Muscle of leg (tissue), 11 donors: ENCODE measurements around the gene CDH4. TPM values are rescaled to one million over a fixed set of nuclear protein-coding genes. Genes with fewer than 3 reads are reported as not detected.

Experiments used
- DNase-seq: peaks from one replicate; pipeline ENCODE4 v3.0.0; 2013
- H3K27ac ChIP-seq: one replicate; pipeline ENCODE4 v1.5.1; 2013; ENCODE audit warnings: mild to moderate bottlenecking, low read length, control low read depth
- H3K27me3 ChIP-seq: one replicate; pipeline ENCODE4 v1.6.1; 2013; ENCODE audit warnings: low read length; ENCODE audit not compliant: control insufficient read depth, insufficient read depth
- H3K36me3 ChIP-seq: one replicate; pipeline ENCODE4 v1.6.1; 2013; ENCODE audit warnings: low read length; ENCODE audit not compliant: control insufficient read depth, insufficient read depth
- H3K4me1 ChIP-seq: one replicate; pipeline ENCODE4 v1.6.1; 2013; ENCODE audit warnings: low read length; ENCODE audit not compliant: control insufficient read depth, insufficient read depth
- H3K4me3 ChIP-seq: one replicate; pipeline ENCODE4 v1.5.1; 2013; ENCODE audit warnings: low read length, control low read depth
- H3K9me3 ChIP-seq: replicated peaks from 2 replicates; pipeline ENCODE4 v1.6.1; 2013; ENCODE audit warnings: low read depth, low read length; ENCODE audit not compliant: control insufficient read depth
- WGBS: methylation state at CpG from one replicate; pipeline ENCODE4 v1.1.5; 2013; ENCODE audit warnings: missing lambda C conversion rate; ENCODE audit not compliant: insufficient coverage; 5-methylcytosine and 5-hydroxymethylcytosine counted together
- polyA plus RNA-seq, 8 donors: library from polyadenylated mRNA; unstranded; fragments of 120-200 nt; gene quantifications; one replicate each; pipeline versions ENCODE4 v1.2.1 to v1.2.3, GENCODE V29; 2013; ENCODE audit warnings: inconsistent platforms in 1 of 8, low replicate concordance in 1 of 8; ENCODE audit not compliant: insufficient read length in 8 of 8, insufficient read depth in 1 of 8
- total RNA-seq: library from RNA; stranded (reverse); fragments of 120-200 nt; gene quantifications from one replicate; pipeline ENCODE4 v1.2.4, GENCODE V29; 2013

Gene CDH4
- total and polyA plus RNA-seq, 9 donors: 0.66 to 1.4 (median 1.2) TPM

DNA sequence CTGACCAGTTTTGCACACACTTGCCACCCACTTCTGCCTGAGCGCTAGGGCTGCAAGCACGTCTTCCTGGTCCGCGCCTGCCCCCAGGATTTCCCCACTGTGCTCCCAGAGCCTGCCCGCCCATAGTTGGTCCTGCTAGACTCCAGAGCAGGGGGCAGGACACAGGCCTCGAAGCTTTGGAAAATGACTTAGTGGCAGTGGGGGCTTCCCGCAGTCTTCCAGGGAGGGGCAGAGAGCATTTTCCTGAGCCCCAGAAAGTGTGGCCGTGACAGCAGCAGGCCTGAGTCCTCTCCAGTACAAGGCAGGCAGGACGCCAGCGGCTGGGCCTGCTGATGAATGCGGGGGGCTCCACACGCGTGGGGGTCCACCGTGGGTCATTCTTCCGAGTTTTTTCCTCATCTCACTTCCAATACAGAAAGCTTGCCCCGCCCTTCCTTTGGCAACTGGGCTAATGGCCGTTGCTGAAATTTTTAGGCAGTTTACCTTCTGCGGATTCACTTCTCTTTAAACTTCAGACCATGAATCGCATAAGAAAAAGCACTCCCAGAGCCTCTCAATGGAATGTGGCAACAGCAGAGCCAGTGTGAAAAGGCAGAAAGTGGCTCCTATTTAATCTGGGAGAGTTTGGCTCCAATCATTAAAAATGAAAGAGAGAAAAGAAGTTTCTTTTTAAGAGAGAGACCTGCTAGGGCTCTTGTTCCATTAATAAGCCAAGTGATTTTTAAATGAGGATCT lies 383.8 kb downstream of the CDH4 start:
- H3K4me1 ChIP-seq: peaks cover under 1% of the 10 kb centered on the region
- no peaks in the 10 kb centered on the region for H3K36me3 ChIP-seq
- no peaks in the 10 kb centered on the region for H3K9me3 ChIP-seq
- WGBS: 65% methylated on average over 18 of the region's 19 CpGs
- H3K27ac ChIP-seq: no peak overlapping the region
- peaks cover 23% of the 10 kb centered on the region for H3K27me3 ChIP-seq
- no peak for DNase-seq
- H3K4me3 ChIP-seq: no peak overlapping the region

DNA sequence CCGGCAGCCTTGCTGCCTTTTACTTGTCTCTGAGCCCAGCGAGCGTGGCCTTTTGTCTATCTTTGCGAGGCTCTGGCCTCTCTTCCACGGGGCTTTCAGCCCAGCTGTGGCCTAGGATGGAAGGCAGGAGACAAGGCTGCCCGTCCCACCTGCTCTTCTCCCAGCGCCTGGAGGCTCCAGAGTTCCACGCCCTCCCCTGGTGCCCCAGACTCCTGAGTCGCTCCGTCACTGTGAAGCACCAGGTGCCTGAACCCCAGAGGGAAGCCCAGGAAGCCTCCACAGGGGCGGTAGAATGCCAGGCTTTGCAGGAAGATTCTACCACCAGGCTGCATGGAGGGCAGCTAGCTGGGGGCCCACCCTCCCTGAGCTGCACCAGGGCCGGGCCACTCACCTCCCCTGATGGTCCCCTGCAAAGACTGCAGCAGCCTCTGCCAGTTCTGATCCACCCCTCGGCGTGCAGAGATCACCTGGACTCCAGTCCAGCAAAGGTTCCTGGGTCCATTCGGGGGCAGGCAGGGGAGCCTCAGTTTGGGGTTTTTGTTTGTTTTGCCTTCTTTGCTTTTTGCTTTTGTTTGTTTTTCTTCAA lies 384.6 kb downstream of the CDH4 start:
- WGBS: 57% methylated on average over 14 of the region's 15 CpGs
- H3K4me3 ChIP-seq: no peak overlapping the region
- no peak for DNase-seq
- no peaks in the 10 kb centered on the region for H3K4me1 ChIP-seq
- H3K27me3 ChIP-seq: peaks cover 21% of the 10 kb centered on the region
- no peaks in the 10 kb centered on the region for H3K9me3 ChIP-seq
- H3K27ac ChIP-seq: no peak overlapping the region
- H3K36me3 ChIP-seq: no peaks in the 10 kb centered on the region

DNA sequence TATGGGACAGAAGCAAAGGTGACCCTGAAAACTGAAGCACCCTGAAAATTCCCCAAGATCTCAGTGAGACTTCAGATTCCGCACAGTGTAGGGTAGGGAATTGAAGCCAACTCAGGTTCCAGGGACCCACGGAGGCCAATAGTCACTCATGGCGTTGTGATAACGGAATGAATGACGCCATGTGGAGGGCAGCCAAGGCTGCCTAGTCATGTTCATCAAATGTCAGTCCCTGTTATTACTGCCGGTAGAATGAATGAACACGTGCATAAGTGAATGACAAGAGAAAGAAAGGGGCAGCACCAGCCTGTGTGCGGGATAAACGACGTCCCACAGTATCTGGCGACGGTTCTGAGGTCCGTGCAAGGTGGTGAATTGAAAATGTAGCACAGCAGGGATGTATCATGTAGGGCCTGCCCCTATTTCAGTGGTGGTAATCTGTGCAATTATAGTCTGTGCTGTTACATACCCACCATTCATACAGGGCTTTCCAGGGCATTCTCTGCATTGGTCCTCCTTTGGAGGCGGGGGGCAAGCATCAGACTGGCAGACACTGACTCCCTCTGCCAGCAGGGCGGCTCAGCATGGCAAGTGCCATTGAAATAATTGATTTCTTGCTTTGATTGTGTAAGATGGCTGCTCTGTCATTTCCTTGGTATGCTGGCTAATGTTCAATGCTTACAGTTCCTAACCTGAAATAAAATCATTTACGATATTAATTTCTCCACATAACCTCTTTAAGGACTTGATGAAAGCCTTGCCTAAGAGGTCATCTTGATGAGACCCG lies 386.9 kb downstream of the CDH4 start:
- 85% methylated on average over 11 of the region's 17 CpGs for WGBS
- H3K4me1 ChIP-seq: peaks cover 9% of the 10 kb centered on the region
- no peaks in the 10 kb centered on the region for H3K9me3 ChIP-seq
- no peak for DNase-seq
- no peak overlapping the region for H3K4me3 ChIP-seq
- H3K36me3 ChIP-seq: no peaks in the 10 kb centered on the region
- peaks cover 14% of the 10 kb centered on the region for H3K27me3 ChIP-seq
- no peak overlapping the region for H3K27ac ChIP-seq

DNA sequence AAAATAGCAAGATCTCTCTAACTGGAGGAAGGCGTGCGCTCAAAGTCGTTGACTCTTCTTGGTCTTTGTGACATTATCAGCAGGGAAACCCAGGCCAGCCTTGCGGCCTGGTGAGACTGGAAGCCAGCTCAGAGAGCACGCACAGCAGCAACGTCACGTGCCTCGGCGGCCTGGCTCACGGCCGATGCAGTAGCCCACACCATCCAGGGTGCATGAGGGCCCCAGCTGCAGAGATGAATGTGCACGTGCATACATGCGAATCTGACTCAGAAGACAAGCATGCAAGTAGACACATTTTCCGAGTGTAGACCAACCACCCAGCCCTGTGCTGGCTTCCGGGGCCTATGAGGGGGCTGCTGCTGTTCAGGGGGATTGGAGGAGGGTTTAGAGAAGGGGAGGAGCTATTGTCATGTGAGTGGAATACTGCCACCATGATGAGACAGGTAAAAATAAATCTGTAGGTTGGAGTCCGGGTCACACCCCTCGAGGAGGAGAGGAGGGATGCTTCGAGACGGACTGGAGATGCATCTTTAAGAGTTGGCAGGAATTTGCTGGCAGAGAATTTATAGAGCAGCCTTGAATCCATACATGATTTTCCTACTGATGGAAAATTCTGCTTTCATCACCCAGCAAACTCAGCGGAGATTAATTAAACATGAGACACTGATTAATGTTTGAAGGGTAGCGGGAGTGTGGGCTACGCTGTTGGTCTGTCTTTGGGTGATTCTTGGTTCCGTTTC lies 388.2 kb downstream of the CDH4 start:
- Histone ChIP-seq H3K27ac (no peak overlapping the region), H3K4me1 (peaks cover 21% of the 10 kb centered on the region), H3K27me3 (peaks cover 12% of the 10 kb centered on the region), H3K4me3 (no peak overlapping the region), H3K36me3 (no peaks in the 10 kb centered on the region), H3K9me3 (no peaks in the 10 kb centered on the region)
- 78% methylated on average over 22 of the region's 23 CpGs for WGBS
- DNase-seq: no peak

DNA sequence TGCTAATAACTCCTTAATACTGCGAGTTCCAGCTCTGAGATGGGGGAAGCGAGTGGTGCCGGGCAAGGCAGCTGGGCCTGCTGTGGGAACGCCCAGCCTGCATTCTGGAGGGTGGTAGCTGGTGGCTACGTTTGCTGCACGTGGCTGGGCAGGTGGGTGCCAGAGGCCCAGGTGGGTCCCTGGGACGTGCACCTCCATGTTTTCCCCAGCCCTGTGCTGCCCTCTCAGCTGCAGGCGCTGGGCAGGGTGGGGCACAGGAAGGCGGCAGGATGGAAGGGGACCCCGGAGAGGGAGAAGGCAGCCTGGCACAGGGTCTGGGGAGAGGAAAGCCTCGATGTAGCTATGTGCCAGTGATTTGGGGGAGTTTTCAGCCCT lies 388.8 kb downstream of the CDH4 start:
- no peak for DNase-seq
- 75% methylated on average over 10 of the region's 11 CpGs for WGBS
- H3K9me3 ChIP-seq: no peaks in the 10 kb centered on the region
- H3K27ac ChIP-seq: no peak overlapping the region
- H3K27me3 ChIP-seq: peaks cover 12% of the 10 kb centered on the region
- H3K4me3 ChIP-seq: no peak overlapping the region
- peaks cover 26% of the 10 kb centered on the region for H3K4me1 ChIP-seq
- H3K36me3 ChIP-seq: no peaks in the 10 kb centered on the region

DNA sequence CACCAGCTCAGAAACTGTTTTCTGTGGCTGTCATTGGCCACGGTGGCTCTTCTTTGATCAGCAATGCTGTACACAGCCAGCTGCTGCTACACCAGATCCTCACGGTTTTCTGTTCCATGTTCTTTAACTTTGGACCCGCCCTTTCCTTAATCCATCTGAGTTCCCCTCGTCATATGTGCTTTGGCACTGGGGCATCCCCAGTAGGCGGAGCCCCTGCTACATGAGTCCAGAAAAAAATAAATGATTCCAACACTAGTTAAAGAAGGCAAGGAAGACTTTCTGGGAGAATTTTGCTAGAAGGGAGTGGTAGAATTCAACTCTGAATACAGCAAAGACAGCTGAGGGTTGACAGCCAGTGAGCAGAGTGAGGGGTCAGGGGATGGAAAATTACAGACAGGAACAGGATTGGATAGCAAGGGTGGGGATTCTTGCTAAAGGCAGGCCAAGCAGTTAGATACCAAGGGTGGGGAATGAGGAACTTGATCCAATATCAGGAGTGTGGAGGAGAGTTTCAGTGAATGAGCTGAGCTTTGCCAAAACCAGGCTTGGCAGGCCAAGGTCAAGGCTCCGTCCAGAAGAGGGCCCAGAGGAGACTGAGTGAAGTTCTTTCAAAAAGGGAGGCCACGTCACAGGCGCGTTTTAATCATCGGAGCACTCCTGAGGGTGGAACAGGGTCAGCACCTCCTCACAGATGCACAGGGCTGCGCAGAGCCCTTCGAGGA lies 391.8 kb downstream of the CDH4 start:
- 49% methylated on average over 7 of the region's 12 CpGs for WGBS
- H3K27me3 ChIP-seq: peaks cover 8% of the 10 kb centered on the region
- H3K27ac ChIP-seq: peak overlapping the region; percentile 52
- DNase-seq: peak; percentile 91
- H3K4me3 ChIP-seq: no peak overlapping the region
- no peaks in the 10 kb centered on the region for H3K36me3 ChIP-seq
- H3K4me1 ChIP-seq: peaks cover 27% of the 10 kb centered on the region
- no peaks in the 10 kb centered on the region for H3K9me3 ChIP-seq

DNA sequence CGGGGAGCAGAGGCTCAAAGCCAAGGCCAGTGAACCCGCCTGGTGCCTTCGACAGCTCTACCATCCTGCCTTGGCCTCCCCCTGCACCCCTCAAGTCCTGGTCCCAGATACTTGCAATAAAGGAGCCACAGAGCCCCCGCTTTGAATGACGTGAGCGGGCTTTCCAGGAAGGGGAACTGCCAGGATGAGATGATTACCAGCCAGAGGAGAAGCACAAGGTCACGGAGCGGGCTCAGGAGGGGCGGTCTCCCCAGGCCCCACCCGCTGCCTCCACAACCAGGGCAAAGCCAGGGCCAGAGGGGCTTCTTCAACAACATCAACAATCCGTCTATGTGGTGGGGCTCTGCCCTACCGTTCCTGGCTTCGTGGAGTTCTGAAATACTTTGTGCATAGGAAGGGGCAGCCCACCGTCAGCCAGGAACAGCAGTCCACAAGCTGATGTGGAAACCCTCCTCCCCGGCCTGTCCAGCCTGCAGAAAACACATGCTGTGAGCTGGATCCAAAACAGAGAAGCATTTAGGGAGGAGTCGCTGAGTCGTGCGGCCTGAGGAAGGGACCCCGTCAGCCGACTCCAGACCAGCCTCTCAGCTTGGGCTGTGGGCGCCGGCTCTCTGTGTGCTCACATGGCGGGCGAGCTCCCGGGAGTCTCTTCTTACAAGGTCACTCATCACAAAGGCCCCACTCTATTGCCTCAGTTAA lies 392.5 kb downstream of the CDH4 start:
- Histone ChIP-seq H3K4me1 (peaks cover 27% of the 10 kb centered on the region), H3K9me3 (no peaks in the 10 kb centered on the region), H3K27ac (peak overlapping the region; percentile 40), H3K4me3 (no peak overlapping the region), H3K36me3 (no peaks in the 10 kb centered on the region), H3K27me3 (peaks cover 8% of the 10 kb centered on the region)
- 38% methylated on average over 22 of the region's 25 CpGs for WGBS
- peak; percentile 84 for DNase-seq

DNA sequence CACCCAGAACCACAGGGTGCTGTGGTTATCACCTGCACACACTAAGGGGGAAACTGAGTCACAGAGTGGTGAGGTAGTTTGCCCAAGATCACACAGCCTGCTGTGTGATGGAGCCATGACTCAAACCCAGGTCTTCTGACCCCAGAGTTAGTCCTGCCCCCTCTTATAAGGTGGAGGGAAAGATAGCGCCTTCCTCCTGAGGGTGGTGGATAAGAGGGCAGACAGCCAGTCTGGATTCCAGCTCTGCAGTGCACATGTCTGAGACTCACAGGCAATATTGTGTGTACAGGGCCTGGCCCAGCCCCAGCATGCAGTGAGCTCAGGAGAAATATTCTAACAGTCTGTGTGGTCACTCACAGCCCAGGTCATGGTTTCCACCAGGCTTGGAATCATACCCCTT lies 393.7 kb downstream of the CDH4 start:
- Histone ChIP-seq H3K4me3 (no peak overlapping the region), H3K27ac (no peak overlapping the region), H3K27me3 (peaks cover 10% of the 10 kb centered on the region), H3K36me3 (no peaks in the 10 kb centered on the region), H3K4me1 (peaks cover 27% of the 10 kb centered on the region), H3K9me3 (no peaks in the 10 kb centered on the region)
- WGBS: 100% methylated on average over 1 of the region's 1 CpG
- DNase-seq: no peak

DNA sequence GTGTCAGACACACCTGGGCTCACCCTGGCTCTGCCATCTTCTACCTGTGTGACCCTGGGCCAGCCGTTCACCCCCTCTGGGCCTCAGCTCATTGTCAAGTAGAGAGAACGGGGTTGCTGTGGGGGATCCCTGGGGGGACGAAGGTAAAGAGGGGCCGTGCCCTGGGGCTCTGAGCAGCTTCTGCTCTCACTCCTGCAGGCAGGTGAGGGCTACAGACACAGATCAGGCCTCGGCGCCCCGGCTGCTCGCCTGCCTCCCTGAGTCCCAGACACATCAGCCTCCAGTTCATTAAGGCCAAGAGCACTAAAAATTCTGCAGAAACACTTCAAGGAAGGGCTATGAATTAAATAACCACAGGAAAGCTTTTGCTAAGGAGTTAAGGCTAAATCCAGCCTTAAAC lies 394.4 kb downstream of the CDH4 start:
- Histone ChIP-seq H3K9me3 (no peaks in the 10 kb centered on the region), H3K36me3 (no peaks in the 10 kb centered on the region), H3K27ac (no peak overlapping the region), H3K4me1 (peaks cover 27% of the 10 kb centered on the region), H3K4me3 (no peak overlapping the region), H3K27me3 (peaks cover 10% of the 10 kb centered on the region)
- DNase-seq: no peak
- 96% methylated on average over 5 of the region's 8 CpGs for WGBS
